ENCODE measurements around the gene PCID2.

DNA sequence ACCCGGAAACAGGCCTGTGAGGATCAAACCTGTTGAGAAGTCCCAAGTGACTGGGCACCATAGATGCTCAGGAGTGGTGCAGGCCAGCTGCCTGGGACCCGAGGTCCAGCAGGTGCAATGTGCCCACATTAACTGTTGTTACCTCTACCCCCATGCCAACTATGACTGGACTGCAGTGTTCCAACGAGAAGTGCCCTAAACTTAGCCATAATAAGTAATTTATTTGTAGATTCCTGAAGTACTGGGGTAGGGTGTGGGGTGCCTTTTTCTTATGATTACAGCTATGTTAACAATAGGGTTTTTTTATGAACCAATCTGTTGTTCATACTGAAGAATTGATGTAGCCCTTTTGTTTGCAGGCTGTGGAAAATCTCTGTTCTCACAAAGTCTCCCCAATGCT is 10.1 kb upstream of the PCID2 start:
- no peak for TF ChIP-seq CTCF (IDR thresholded peaks at IDR 0.05)
- TF ChIP-seq EP300 (IDR thresholded peaks at IDR 0.05): no peak
